ENCODE data around the gene SP100.
A peak's percentile ranks its signal among the peaks of the same experiment; 100 is the strongest.

SP100 gene

DNA sequence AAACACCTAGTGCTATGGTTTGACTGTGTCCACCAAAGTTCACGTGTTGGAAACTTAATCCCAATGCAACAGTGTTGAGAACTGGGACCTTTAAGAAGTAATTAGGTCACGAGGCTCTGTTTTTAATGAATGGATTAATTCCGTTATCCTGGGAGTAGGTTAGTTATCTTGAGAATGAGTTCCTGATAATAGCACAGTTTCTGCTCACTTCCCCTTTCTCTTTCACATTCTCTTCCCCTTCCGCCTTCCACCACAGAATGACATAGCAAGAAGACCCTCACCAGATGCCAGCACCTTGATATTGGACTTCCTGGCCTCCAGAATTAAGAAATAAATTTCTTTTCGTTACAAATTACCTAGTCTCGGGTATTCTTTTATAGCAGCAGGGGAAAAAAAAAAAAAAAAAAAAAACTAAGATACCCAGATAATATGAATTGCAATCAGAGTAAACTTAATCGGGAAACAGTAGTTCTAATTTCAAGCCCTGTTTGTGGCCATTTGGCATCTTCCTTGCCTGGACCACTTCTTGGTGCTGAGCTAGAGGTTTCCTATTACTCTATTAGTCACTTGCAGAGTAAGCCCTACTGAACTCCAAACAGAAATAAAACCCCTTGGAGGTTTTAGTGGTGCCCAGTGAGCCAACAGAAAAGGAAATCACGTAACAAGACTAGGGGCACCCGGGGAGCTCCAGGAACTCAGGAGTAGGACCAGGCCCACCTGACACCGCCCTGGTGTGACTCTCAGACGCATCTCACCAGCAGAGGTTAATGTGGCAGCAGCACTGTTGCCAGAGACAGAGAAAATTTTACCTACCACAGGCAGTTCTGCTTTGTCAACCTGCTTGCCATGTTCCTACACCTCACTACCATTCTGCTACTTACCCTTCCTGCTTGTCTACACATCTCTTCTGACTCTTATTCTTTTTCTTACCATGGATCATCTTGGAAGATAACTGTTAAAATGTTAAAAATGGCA lies 149.1 kb downstream of the SP100 start:
- no peak for DNase-seq

DNA sequence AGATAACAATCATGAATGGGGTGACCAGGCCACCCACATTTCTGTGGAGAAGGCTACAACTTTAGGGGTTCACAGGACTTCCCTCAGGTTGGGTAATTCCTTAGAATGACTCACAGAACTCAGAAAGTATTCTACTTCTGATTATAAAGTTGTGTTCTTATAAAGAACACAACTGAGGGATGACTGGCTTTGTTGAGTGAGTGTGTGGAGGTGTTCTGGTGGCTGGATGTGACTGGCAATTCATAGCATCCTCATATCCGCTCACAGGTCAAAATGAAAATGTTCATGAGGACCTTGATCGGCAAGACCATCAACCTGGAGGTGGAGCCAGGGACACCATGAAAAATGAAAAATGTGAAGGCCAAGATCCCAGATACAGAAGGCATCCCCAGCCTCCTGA lies 153.3 kb downstream of the SP100 start:
- DNase-seq, result no peak

DNA sequence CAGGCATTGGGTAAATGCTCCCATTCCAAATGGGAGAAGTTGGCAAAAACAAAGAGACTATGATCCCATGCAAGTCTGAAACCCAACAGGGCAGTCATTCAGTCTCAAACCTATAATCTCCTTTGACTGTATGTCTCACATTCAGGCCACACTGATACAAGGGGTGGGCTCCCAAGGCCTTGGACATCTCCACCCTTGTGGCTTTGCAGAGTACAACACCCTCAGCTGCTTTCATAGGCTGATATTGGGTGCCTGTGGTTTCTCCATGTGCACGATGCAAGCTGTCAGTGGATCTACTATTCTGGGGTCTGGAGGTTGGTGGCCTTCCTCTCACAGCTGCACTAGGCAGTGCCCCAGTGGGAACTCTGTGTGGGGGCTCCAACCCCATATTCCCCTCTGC lies 155.0 kb downstream of the SP100 start:
- no peak for DNase-seq

DNA sequence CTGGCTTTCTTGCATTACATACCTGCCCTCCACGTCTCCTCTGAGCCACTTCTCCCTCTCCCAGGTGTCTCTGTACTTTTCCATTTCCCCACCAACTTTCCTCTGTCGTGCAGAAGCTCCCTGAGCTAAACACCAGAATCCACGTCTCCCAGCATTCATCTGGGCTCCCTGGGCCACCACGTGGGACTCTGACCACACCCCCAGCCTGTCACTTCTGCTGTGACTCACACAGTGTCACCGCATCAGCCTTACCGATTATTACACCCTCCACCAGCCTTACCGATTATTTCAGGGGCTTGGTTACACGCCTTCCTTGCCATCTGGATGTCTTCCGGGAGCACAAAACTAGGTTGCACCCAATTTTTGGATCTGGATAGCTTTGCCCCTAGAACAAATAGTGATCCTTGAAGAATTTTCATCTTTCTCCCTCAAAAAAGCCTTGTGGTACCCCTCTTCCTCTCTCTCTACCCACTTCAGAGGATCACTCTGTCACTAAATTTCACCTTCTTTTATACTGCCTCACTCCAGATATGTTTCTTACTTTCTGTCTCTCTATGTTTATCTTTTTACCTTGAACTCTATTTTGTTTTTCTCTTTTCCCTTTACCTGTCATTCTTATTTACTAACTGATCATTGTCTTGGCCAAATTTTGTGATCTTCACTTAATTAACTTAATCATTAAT lies 159.8 kb downstream of the SP100 start:
- DNase-seq, result peak; percentile 26 to 40

DNA sequence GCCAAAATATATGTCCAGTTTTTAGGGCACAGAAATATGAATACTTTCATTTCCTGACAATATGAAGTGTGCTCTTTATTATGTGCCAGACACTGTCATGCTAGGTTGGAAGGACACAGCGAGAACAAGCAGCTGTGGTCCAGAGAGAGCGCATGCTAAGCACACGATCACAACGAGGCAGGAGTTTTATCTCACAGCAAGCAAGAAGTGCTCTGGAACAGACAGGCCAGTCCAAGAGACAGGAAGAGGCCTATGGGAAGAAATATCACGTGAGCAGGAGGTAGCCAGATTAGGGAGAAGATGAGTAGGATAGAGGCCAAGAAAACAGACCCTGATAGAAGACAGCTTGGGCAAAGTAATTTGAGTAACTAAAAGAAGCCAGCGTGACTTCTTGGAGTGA lies 161.1 kb downstream of the SP100 start:
- no peak for DNase-seq

DNA sequence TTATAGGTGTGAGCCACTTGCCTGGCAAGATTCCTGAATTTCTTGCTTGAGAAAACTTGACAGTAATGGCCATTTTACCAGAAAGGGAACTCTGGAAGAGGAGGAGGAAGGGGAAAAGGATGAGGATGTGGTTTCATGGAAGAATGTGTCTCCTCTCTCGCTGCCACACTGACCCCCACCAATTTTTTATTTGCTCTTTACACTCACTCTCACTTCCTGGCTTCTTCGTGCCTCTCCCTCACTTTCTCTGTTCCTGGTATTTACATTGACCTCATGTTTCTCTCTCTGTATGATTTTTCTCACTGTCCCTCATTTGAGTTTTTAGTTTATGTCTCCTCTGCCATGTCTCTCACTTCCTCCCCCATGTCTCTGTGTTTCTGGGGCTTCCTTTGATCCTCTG lies 162.1 kb downstream of the SP100 start:
- DNase-seq, result no peak

DNA sequence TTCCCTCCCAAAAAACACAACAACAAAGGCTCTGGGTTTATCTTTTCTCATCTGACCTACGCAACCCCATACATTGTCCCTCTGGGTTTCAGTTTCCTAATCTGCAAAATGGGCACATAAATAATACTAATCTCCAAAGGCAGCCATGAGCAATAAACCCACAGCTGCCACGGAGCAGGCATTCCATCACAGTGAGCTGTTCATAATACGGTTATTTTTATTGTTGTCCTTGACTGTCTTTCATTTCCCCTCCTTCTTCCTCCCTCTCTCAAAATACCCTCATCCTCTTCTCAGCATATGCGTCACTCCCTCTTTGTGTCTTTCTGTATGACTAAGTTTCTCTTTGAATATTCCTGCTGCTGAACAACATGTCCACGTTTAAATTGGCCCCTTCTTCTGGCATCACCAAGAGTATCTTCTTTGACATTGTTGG lies 166.9 kb downstream of the SP100 start:
- DNase-seq, result no peak

DNA sequence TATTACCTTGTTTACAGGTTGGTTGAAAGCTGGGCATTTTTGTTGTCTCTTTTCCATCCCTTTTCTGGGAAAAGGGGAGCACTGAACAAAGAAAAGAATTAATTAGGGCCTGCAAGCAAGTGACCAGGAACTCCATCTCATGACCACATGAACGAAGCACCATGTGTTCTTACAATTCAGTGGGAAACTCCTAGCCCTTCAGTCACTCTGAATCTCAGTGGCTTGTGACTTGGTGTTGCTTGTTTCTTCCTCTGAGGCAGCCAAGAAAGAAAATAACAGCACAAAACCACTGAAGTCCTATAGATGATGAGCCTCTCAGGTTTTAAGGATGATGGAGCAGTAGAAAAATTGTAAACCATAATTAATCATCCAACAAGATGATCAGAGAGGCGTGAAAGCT lies 167.6 kb downstream of the SP100 start:
- no peak for DNase-seq

DNA sequence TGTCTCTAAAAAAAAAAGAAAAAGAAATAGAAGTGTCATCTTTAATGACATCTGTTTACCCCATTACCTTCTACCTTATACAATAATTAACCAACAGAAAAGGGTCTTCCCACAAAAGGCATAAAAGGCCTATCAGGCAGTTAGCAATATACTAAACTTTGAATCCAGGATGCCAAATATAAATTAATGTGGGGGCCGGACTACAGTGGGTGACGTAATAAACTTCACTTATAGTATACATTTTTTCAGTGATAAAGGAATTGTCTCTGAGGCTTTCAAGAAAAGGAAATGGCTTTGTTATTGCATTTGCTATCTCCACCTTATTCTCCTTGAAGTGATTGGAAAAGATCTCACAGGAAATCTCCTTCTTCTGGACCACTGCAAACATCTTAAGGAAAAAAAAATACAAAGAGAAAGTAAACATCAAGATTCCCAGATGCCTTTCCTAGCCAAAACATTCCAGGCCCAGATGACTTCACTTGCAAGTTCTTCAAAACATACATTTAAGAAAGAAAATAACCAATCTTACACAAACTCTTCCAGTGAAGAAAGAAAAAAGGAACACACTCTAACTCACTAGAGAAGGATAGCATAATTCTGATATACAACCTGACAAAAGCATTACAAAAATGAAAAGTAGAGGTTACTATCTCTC lies 170.5 kb downstream of the SP100 start:
- no peak for DNase-seq

DNA sequence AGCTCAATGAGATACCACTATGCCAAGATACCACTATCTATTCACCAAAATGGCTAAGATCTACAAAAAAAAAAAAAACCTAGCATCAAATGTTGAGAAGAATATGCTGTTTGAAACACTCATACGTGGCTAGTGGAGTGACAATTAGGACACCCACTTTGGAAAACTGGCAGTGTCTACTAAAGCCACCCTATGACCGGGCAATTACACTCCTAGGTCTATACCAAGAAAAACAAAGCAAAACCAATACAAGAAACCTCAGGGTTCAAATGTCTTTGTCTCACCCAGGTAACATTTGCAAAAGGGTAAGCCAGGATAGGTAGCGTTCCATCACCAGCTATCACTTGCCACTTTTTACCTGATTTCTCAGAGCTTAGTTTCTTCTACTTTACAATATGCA lies 173.0 kb downstream of the SP100 start:
- DNase-seq, result no peak

DNA sequence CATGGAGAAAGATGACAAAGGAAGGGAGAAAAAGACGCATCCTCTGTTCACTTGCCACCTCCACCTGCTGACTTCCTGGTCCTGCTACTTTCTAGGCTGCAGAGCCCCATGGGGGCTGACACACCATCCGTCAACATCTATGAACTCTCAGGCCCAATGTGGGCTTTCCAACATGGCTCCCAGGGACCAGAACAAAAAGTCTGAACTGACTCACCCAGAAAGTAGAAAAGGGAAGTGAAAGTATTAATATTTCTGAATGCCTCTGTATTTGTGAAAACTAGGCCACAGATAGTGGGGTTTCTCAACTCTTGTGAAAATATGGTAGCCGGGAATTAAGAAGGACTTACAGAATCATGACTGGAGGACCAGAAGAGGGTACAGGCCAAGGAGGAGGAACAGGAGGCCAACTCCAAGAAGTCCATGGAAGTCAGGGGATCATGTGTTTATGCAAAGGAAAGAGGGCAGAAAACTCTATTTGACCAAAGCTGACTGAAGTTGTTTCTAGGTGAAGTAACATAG lies 173.6 kb downstream of the SP100 start:
- DNase-seq, result no peak

DNA sequence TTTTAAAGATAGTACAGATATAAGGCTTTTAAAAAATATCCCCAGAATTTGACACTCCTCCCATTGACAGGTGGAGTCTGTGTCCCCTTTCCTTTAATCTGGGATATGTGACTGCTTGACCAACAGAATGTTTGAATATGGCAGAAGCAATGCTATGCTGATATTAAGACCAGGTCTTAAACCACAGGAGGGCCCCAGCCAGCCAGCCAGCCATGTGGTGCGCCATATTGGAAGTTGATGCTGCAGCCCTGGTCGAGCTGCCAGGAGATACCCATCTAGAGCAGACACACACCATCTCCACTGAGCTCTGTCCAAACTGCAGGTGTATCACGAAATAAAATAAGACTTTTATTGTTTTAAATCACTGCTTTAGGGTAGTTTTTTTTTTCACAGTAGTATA lies 174.3 kb downstream of the SP100 start:
- no peak for DNase-seq

DNA sequence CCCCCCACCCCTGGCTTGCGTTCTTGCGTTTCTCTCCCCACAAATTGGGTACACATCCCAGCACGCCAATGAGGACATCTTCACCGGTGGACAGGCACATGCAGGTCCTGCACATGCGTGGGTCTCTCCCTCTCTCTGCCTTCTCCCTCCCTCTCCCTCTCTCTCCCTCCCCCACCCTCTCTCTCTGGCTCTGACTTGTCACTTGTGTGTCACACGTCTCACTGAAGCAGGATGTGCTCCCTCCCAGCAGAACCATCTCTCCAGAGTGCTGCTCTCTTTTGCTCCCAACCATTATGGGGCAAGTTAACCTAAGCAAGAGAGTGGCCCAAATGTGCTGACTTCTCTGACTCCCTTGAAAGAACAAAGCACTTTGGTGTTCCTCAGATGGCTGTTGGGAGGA lies 175.8 kb downstream of the SP100 start:
- no peak for DNase-seq

DNA sequence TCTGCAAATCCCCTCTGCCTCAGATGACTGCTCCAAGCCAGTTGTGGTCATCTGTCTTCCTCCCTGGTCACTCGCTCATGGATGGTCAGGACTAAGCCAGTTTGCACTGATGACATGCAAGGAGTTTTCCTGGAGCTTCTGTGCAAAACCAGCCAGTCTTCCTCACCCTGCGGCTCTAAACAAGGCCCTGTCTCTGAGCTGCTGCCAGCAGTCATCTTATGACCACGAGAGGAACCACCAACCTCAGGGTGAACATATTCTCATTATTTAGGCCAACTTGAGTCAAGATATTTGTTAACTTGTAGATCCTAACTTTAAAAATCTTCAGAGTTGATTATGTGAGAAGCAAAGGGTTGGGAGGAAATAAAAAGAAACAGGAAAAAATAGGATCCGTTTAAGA lies 176.8 kb downstream of the SP100 start:
- no peak for DNase-seq
